ENCODE results near the gene SUSD4. TPM values are rescaled to one million over a fixed set of nuclear protein-coding genes. Genes with fewer than 3 reads are reported as not detected.

The SUSD4 gene
- polyA plus RNA-seq, 6 donors from 2014 or later: not detected

- Mint-ChIP-seq H3K4me3 (no peak overlapping the region), H3K9me3 (peaks cover 0 to 7% (median 3%) of the 10 kb centered on the region in 7 donors), H3K27ac (no peak overlapping the region), H3K36me3 (no peaks in the 10 kb centered on the region), H3K27me3 (peaks cover 3 to 17% (median 8%) of the 10 kb centered on the region in 3 donors), H3K4me1 (no peaks in the 10 kb centered on the region)
- ATAC-seq (ENCODE audit: low read depth in 2 of 2) (no peak), DNase-seq (no peak)
Observed at GRCh38 chr1:223316082-223316481, 47.9 kb downstream of the SUSD4 start.

GRCh38 chr1:223315665-223316064 lies 48.3 kb downstream of the SUSD4 start:
- no peak overlapping the region for H3K4me3 Mint-ChIP-seq
- no peak for ATAC-seq (ENCODE audit: low read depth in 2 of 2)
- no peak overlapping the region for H3K27ac Mint-ChIP-seq
- peaks cover 0 to 7% (median 3%) of the 10 kb centered on the region in 7 donors for H3K9me3 Mint-ChIP-seq
- no peaks in the 10 kb centered on the region for H3K4me1 Mint-ChIP-seq
- no peaks in the 10 kb centered on the region for H3K36me3 Mint-ChIP-seq
- DNase-seq: no peak
- peaks cover 0 to 13% (median 4%) of the 10 kb centered on the region in 3 donors for H3K27me3 Mint-ChIP-seq

- no peak overlapping the region for H3K4me3 Mint-ChIP-seq
- no peak for ATAC-seq (ENCODE audit: low read depth in 2 of 2)
- peaks cover 0 to 6% (median 3%) of the 10 kb centered on the region in 7 donors for H3K9me3 Mint-ChIP-seq
- H3K27me3 Mint-ChIP-seq: peaks cover 4 to 12% (median 7%) of the 10 kb centered on the region in 3 donors
- H3K36me3 Mint-ChIP-seq: no peaks in the 10 kb centered on the region
- DNase-seq: no peak
- H3K27ac Mint-ChIP-seq: no peak overlapping the region
- H3K4me1 Mint-ChIP-seq: no peaks in the 10 kb centered on the region
Observed at GRCh38 chr1:223313415-223313754, 50.6 kb downstream of the SUSD4 start.

GRCh38 chr1:223312705-223313414 lies 51.1 kb downstream of the SUSD4 start:
- no peak for DNase-seq
- no peak overlapping the region for H3K27ac Mint-ChIP-seq
- H3K4me3 Mint-ChIP-seq: no peak overlapping the region
- H3K36me3 Mint-ChIP-seq: no peaks in the 10 kb centered on the region
- H3K4me1 Mint-ChIP-seq: no peaks in the 10 kb centered on the region
- peaks cover 4 to 12% (median 7%) of the 10 kb centered on the region in 3 donors for H3K27me3 Mint-ChIP-seq
- no peak for ATAC-seq (ENCODE audit: low read depth in 2 of 2)
- peaks cover 0 to 6% (median 3%) of the 10 kb centered on the region in 7 donors for H3K9me3 Mint-ChIP-seq

- ATAC-seq (ENCODE audit: low read depth in 2 of 2) (no peak), DNase-seq (no peak)
- H3K9me3 Mint-ChIP-seq: peaks cover 0 to 6% (median 2%) of the 10 kb centered on the region in 7 donors
- no peaks in the 10 kb centered on the region for H3K4me1 Mint-ChIP-seq
- H3K4me3 Mint-ChIP-seq: no peak overlapping the region
- H3K27me3 Mint-ChIP-seq: peaks cover 4 to 12% (median 7%) of the 10 kb centered on the region in 3 donors
- H3K36me3 Mint-ChIP-seq: no peaks in the 10 kb centered on the region
- H3K27ac Mint-ChIP-seq: no peak overlapping the region
Observed at GRCh38 chr1:223312273-223312672, 51.7 kb downstream of the SUSD4 start.

- ATAC-seq (ENCODE audit: low read depth in 2 of 2) (no peak), DNase-seq (no peak)
- H3K9me3 Mint-ChIP-seq: peaks cover 0 to 6% (median 1%) of the 10 kb centered on the region in 7 donors
- no peak overlapping the region for H3K4me3 Mint-ChIP-seq
- no peak overlapping the region for H3K27ac Mint-ChIP-seq
- H3K36me3 Mint-ChIP-seq: no peaks in the 10 kb centered on the region
- peaks cover 4 to 12% (median 7%) of the 10 kb centered on the region in 3 donors for H3K27me3 Mint-ChIP-seq
- no peaks in the 10 kb centered on the region for H3K4me1 Mint-ChIP-seq
Observed at GRCh38 chr1:223311826-223312225, 52.1 kb downstream of the SUSD4 start.

- no peak for DNase-seq
- Mint-ChIP-seq H3K4me1 (no peaks in the 10 kb centered on the region), H3K27me3 (peaks cover 3 to 9% (median 7%) of the 10 kb centered on the region in 3 donors), H3K27ac (no peak overlapping the region), H3K9me3 (peaks cover 3 to 20% (median 7%) of the 10 kb centered on the region in 7 donors), H3K4me3 (peak overlapping the region in 1 of 8 donors; percentile 64), H3K36me3 (no peaks in the 10 kb centered on the region)
- ATAC-seq (ENCODE audit: low read depth in 2 of 2): no peak
Observed at GRCh38 chr1:223308136-223308535, 55.8 kb downstream of the SUSD4 start.

- Mint-ChIP-seq H3K36me3 (no peaks in the 10 kb centered on the region), H3K9me3 (peaks cover 5 to 26% (median 11%) of the 10 kb centered on the region in 7 donors), H3K4me1 (no peaks in the 10 kb centered on the region), H3K27me3 (peaks cover 3 to 7% (median 3%) of the 10 kb centered on the region in 3 donors), H3K27ac (no peak overlapping the region), H3K4me3 (no peak overlapping the region)
- ATAC-seq (ENCODE audit: low read depth in 2 of 2): no peak
- DNase-seq: no peak
Observed at GRCh38 chr1:223307544-223307943, 56.4 kb downstream of the SUSD4 start.

- Mint-ChIP-seq H3K27ac (no peak overlapping the region), H3K4me3 (no peak overlapping the region), H3K36me3 (no peaks in the 10 kb centered on the region), H3K4me1 (no peaks in the 10 kb centered on the region), H3K9me3 (peaks cover 8 to 29% (median 11%) of the 10 kb centered on the region in 7 donors), H3K27me3 (peaks cover 0 to 18% (median 3%) of the 10 kb centered on the region in 3 donors)
- ATAC-seq (ENCODE audit: low read depth in 2 of 2) (no peak), DNase-seq (no peak)
Observed at GRCh38 chr1:223304931-223305330, 59.0 kb downstream of the SUSD4 start.

GRCh38 chr1:223301371-223301770 lies 62.6 kb downstream of the SUSD4 start:
- Mint-ChIP-seq H3K27me3 (peaks cover 0 to 12% (median 11%) of the 10 kb centered on the region in 3 donors), H3K4me1 (no peaks in the 10 kb centered on the region), H3K36me3 (no peaks in the 10 kb centered on the region), H3K9me3 (peaks cover 9 to 29% (median 11%) of the 10 kb centered on the region in 7 donors), H3K27ac (no peak overlapping the region), H3K4me3 (no peak overlapping the region)
- ATAC-seq (ENCODE audit: low read depth in 2 of 2) (no peak), DNase-seq (no peak)

GRCh38 chr1:223299553-223299952 lies 64.4 kb downstream of the SUSD4 start:
- no peaks in the 10 kb centered on the region for H3K36me3 Mint-ChIP-seq
- H3K9me3 Mint-ChIP-seq: peaks cover 6 to 24% (median 9%) of the 10 kb centered on the region in 7 donors
- DNase-seq (no peak), ATAC-seq (ENCODE audit: low read depth in 2 of 2) (no peak)
- H3K4me3 Mint-ChIP-seq: no peak overlapping the region
- no peaks in the 10 kb centered on the region for H3K4me1 Mint-ChIP-seq
- no peak overlapping the region for H3K27ac Mint-ChIP-seq
- H3K27me3 Mint-ChIP-seq: peaks cover 0 to 12% (median 8%) of the 10 kb centered on the region in 3 donors

GRCh38 chr1:223298701-223299100 lies 65.3 kb downstream of the SUSD4 start:
- Mint-ChIP-seq H3K27me3 (peaks cover under 1 to 12% (median 8%) of the 10 kb centered on the region in 3 donors), H3K4me3 (no peak overlapping the region), H3K9me3 (peaks cover 4 to 15% (median 9%) of the 10 kb centered on the region in 7 donors), H3K27ac (no peak overlapping the region), H3K36me3 (no peaks in the 10 kb centered on the region), H3K4me1 (no peaks in the 10 kb centered on the region)
- DNase-seq (no peak), ATAC-seq (ENCODE audit: low read depth in 2 of 2) (no peak)

- Mint-ChIP-seq H3K27ac (no peak overlapping the region), H3K4me1 (no peaks in the 10 kb centered on the region), H3K9me3 (peaks cover under 1 to 6% (median 4%) of the 10 kb centered on the region in 7 donors), H3K27me3 (peaks cover 10 to 15% (median 10%) of the 10 kb centered on the region in 3 donors), H3K4me3 (no peak overlapping the region), H3K36me3 (no peaks in the 10 kb centered on the region)
- DNase-seq (no peak), ATAC-seq (ENCODE audit: low read depth in 2 of 2) (no peak)
Observed at GRCh38 chr1:223297800-223298199, 66.2 kb downstream of the SUSD4 start.

GRCh38 chr1:223291796-223292195 lies 72.2 kb downstream of the SUSD4 start:
- no peak for DNase-seq
- Mint-ChIP-seq H3K4me1 (no peaks in the 10 kb centered on the region), H3K4me3 (no peak overlapping the region), H3K9me3 (peaks cover 0 to 3% (median 0%) of the 10 kb centered on the region in 7 donors), H3K36me3 (no peaks in the 10 kb centered on the region), H3K27ac (no peak overlapping the region), H3K27me3 (peaks cover 8 to 15% (median 10%) of the 10 kb centered on the region in 3 donors)
- ATAC-seq (ENCODE audit: low read depth in 2 of 2): no peak
